ENCODE results near the gene IRF9. TPM values are rescaled to one million over a fixed set of nuclear protein-coding genes. Genes with fewer than 3 reads are reported as not detected.

The IRF9 gene
- total and polyA plus RNA-seq, 2 of the 13 experiments (the other 11 are each of a cell fraction or from before 2014, with no cell fraction given): 14.9 to 49.7 TPM

DNA sequence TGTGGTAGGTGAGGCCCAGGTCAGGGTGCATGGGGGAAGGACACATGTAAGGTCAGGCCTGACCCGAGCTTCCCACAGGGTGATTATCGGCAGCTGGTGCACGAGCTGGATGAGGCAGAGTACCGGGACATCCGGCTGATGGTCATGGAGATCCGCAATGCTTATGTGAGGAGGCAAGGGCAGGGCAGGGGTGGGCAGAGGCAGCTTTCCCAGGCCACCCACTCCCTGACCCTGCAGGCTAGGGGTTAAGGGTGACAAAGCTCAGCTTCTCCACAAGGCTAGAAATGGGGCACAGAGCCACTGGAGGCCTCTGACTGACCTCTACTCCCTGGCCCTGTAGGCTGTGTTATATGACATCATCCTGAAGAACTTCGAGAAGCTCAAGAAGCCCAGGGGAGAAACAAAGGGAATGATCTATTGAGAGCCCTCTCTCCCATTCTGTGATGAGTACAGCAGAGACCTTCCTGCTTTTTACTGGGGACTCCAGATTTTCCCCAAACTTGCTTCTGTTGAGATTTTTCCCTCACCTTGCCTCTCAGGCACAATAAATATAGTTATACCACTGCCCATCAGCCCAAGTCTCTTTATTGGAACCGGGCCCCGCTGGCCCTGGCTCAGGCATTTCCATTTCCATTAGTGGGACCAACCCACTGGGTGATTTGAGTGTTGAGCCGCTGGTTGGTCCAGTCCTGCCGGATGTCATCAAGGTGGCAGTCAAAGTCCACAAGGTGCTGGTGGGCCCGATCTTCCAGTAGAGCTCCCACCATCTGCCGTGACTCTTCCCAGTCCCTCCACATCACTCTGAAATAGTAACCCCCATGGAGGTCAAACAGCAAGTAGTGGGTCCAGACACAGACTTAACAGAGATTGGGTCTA lies 22.4 kb upstream of the IRF9 start (continued):
- TF ChIP-seq, protein P1, sequence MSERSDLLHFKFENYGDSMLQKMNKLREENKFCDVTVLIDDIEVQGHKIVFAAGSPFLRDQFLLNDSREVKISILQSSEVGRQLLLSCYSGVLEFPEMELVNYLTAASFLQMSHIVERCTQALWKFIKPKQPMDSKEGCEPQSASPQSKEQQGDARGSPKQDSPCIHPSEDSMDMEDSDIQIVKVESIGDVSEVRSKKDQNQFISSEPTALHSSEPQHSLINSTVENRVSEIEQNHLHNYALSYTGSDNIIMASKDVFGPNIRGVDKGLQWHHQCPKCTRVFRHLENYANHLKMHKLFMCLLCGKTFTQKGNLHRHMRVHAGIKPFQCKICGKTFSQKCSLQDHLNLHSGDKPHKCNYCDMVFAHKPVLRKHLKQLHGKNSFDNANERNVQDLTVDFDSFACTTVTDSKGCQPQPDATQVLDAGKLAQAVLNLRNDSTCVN (CRISPR knock-in tag; IDR thresholded peaks at IDR 0.05; ENCODE audit: borderline replicate concordance): peak; percentile 50; the same call in 1 of the 2 replicates
- TF ChIP-seq SMAD1 (CRISPR knock-in tag; IDR thresholded peaks at IDR 0.05; ENCODE audit: borderline replicate concordance, low read depth) (no peak), AGO2 (optimal IDR thresholded peaks at IDR 0.05; ENCODE audit: low read depth, low read length) (peak; percentile 86), ATRX (CRISPR knock-in tag; IDR thresholded peaks at IDR 0.05; ENCODE audit: borderline replicate concordance) (no peak), ZFP82 (CRISPR knock-in tag; IDR thresholded peaks at IDR 0.05; ENCODE audit: borderline replicate concordance) (no peak), ELF3 (CRISPR knock-in tag; IDR thresholded peaks at IDR 0.05) (no peak), SIN3A (IDR thresholded peaks at IDR 0.05; ENCODE audit: borderline replicate concordance, low read depth, low read length) (no peak), ADNP (CRISPR knock-in tag; IDR thresholded peaks at IDR 0.05) (no peak), POLR2A (IDR thresholded peaks at IDR 0.05; ENCODE audit: insufficient read depth in 1 of 2, low read depth in 2 of 2, low read length in 2 of 2) (no peak), SIN3B (IDR thresholded peaks at IDR 0.05; ENCODE audit: low read length) (no peak), HIVEP1 (CRISPR knock-in tag; IDR thresholded peaks at IDR 0.05) (no peak), MEIS1 (CRISPR knock-in tag; IDR thresholded peaks at IDR 0.05; ENCODE audit: borderline replicate concordance) (no peak), ZNF234 (CRISPR knock-in tag; conservative IDR thresholded peaks at IDR 0.05) (no peak), ZNF567 (CRISPR knock-in tag; IDR thresholded peaks at IDR 0.05; ENCODE audit: borderline replicate concordance) (no peak), SNRNP70 (IDR thresholded peaks at IDR 0.05; ENCODE audit: low read depth, low read length) (no peak), ZNF709 (CRISPR knock-in tag; IDR thresholded peaks at IDR 0.05) (no peak), RCOR2 (CRISPR knock-in tag; IDR thresholded peaks at IDR 0.05) (no peak), SMC3 (IDR thresholded peaks at IDR 0.05; ENCODE audit: low read length) (no peak), ZNF615 (CRISPR knock-in tag; IDR thresholded peaks at IDR 0.05; ENCODE audit: borderline replicate concordance) (no peak)
- TF ChIP-seq, protein P2, sequence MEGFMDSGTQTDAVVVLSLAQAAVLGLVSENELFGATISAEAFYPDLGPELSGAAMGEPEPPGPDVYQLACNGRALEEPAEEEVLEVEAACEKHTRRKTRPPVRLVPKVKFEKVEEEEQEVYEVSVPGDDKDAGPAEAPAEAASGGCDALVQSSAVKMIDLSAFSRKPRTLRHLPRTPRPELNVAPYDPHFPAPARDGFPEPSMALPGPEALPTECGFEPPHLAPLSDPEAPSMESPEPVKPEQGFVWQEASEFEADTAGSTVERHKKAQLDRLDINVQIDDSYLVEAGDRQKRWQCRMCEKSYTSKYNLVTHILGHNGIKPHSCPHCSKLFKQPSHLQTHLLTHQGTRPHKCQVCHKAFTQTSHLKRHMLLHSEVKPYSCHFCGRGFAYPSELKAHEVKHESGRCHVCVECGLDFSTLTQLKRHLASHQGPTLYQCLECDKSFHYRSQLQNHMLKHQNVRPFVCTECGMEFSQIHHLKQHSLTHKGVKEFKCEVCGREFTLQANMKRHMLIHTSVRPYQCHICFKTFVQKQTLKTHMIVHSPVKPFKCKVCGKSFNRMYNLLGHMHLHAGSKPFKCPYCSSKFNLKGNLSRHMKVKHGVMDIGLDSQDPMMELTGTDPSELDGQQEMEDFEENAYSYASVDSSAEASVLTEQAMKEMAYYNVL (CRISPR knock-in tag; IDR thresholded peaks at IDR 0.05; ENCODE audit: borderline replicate concordance): no peak
- TF ChIP-seq, protein P3, sequence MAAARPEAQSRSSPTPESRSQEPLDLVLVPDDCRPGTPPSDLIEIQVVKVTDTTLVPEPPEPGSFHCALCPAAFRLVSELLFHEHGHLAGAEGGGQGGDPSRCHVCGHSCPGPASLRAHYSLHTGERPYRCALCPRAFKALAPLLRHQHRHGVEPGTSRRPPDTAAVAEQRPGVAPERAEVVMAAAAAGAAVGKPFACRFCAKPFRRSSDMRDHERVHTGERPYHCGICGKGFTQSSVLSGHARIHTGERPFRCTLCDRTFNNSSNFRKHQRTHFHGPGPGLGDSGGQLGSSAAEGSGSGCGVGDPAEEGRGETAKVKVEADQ (CRISPR knock-in tag; IDR thresholded peaks at IDR 0.05; ENCODE audit: borderline replicate concordance): 0 out of 2 replicates have a peak, but pooled peaks have one; percentile 8
- TF ChIP-seq, protein P4, sequence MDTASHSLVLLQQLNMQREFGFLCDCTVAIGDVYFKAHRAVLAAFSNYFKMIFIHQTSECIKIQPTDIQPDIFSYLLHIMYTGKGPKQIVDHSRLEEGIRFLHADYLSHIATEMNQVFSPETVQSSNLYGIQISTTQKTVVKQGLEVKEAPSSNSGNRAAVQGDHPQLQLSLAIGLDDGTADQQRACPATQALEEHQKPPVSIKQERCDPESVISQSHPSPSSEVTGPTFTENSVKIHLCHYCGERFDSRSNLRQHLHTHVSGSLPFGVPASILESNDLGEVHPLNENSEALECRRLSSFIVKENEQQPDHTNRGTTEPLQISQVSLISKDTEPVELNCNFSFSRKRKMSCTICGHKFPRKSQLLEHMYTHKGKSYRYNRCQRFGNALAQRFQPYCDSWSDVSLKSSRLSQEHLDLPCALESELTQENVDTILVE (CRISPR knock-in tag; IDR thresholded peaks at IDR 0.05): no peak
- TF ChIP-seq, protein P5, sequence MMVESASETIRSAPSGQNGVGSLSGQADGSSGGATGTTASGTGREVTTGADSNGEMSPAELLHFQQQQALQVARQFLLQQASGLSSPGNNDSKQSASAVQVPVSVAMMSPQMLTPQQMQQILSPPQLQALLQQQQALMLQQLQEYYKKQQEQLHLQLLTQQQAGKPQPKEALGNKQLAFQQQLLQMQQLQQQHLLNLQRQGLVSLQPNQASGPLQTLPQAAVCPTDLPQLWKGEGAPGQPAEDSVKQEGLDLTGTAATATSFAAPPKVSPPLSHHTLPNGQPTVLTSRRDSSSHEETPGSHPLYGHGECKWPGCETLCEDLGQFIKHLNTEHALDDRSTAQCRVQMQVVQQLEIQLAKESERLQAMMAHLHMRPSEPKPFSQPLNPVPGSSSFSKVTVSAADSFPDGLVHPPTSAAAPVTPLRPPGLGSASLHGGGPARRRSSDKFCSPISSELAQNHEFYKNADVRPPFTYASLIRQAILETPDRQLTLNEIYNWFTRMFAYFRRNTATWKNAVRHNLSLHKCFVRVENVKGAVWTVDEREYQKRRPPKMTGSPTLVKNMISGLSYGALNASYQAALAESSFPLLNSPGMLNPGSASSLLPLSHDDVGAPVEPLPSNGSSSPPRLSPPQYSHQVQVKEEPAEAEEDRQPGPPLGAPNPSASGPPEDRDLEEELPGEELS (CRISPR knock-in tag; IDR thresholded peaks at IDR 0.05): no peak

Data from HepG2 (cell line).